ENCODE results near the gene C1orf105.

Gene C1orf105

DNA sequence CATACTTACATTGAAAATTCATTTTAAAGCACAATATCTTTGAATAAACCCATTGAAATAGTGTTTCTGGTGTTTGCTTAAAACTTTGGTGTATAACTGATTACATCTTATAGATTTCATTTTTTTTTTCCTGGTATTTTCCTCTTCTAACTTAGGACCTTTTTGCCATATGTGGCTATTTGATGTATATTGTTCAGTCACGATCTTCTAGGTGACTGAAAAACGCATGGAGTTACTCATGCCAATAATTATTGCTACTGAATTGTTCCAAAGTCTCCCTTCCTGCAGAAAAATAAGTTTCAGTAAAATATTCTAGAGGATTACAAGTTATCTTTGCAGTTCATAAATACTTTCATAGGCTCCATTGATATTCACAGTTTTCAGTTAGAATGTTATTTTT, 22.9 kb upstream of the C1orf105 start:
- DNase-seq = no peak

GRCh38 chr1:172398193-172398592, 22.3 kb upstream of the C1orf105 start:
- DNase-seq = no peak

DNA sequence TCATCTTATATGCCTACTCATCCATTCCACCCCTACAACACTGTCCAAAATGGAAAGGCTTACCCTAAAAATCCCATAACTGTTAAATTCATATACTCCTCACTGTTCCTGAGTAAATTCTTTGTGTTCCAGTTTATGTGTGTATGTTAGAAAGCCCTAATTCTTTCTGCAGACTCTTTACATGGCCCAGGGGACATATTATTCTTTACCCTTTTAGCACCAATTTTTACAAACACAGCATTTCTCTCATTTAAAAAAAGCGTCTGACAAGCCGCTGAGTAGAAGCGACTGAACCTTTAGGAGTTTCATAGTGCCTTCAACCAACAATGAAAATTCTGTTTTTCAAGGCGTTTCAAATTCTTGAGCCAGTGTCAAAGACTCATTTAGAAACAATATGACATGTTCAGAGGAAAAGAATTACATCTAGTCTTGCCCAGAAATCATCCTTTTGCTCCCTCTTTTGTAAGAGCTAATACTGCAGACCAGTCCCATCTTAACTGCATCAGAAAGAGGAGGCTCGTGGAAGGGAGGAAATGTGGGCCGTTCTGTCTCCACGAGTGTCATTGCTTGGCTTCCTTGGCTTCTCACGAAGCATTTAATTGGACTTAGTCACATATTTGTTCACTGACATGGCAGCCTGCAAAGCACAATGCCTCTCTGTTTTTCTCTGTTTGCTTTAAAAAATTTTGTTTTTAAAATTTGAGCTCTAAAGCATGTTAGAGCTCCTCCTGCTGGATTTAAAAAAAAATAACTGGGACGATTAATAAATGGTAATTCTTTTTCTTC, 21.3 kb upstream of the C1orf105 start:
- no peak for DNase-seq

DNA sequence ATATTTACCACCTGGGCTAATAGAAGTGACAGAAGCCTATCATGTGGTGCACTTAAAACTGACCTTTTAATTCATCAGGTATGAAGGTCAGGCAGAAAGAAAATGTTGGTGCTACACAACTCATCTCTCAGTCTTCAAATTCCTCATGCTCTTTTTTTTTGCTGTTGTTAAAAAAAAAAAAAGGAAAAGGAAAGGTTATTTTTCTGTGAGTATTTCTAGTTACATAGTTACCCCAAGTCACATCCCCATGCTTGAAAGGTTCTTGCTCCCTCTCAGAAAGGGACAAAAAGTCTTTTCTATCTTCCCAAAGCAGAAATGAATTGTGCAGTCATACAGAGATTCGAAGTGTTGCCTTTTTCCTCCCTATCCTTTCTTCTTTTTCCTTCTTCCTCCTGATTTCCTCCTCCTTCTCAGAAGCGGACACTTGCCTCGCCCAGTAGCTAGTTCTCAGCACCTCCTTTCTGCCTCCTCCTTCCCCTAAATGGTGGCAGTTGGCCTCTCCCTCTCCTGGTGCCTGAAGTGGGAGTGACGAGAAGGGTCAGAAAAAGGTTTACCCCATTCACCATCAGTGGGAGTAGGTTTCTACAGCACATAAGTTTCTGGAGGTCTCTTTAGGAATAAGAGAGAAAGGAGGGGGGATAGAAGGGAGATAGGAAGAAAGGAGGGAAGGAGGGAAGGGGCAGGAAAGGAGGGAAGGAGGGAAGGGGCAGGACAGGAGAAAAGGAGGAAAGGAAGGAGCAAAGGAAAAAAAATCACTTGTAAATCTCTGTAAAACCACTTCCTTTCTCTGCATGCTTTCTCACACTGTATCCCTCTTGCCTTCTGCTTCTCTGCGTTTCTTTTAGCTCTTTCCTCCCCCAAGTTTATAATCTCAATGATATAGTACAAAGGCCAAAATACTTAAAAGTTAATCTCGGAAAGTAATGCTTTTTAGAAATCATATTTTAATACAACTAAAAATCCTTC, 20.4 kb upstream of the C1orf105 start:
- no peak for DNase-seq

DNA sequence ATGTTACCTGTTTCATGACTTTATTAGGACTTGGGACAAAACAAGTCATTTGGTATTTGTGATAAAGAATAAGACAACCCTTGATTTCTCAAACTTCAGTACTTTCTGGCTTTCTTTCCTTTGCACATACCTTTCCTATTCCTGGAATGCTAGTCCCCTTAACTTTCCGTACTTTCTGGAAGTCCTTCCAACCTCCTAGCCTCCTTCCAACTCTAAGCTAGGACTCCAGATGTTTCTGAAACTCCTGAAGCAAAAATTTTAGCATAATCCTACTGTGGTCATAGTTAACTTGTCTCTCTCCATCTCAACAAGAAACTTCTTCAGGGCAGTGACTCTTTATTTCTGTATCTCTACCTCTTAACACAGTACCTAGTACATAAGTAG, 19.8 kb upstream of the C1orf105 start:
- DNase-seq = no peak

- DNase-seq = no peak
Observed at GRCh38 chr1:172401477-172401876, 19.0 kb upstream of the C1orf105 start.

DNA sequence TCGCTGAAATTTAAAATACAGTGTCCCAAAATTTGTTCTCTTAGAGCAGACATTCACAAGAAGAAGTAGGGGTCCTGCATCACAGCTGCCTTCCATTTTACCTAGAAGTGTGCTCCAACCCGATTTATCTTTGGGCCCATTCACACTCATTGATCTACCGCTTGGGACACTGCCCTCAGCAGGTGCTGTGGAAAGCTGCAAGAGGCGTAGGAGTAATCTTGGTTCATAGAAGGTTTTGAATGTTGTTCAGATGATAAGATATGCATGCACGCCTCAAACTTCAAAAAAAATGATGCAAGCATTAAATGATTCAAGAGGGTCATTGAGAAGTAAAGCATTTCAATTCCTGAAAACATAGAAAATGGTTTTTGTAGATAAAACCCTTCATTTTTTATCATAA, 18.6 kb upstream of the C1orf105 start:
- no peak for DNase-seq

- no peak for DNase-seq
Observed at GRCh38 chr1:172402878-172403569, 17.5 kb upstream of the C1orf105 start.

- DNase-seq = no peak
Observed at GRCh38 chr1:172404121-172404520, 16.4 kb upstream of the C1orf105 start.

- DNase-seq = no peak
Observed at GRCh38 chr1:172405912-172406311, 14.6 kb upstream of the C1orf105 start.

GRCh38 chr1:172406968-172407367, 13.5 kb upstream of the C1orf105 start:
- DNase-seq = no peak

DNA sequence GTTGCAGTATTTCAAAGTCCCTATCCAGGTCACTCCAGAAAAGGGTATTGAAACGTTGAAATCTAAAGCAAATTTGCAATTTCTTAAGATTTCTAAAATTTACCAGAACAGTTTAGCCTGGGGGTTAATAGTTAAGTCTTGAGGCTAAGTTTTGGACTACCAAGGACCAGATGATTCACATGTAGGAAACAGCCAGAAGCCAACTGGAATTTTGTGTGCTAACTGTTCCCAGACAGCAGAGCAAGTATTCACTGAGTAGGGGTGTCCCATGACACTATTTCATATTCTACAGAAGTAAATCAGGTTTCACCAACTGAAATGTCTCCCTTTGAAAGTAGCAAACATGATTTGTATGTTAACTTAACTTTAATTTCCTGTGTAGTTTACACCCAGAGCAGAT, 11.5 kb upstream of the C1orf105 start:
- no peak for DNase-seq

GRCh38 chr1:172410027-172410426, 10.5 kb upstream of the C1orf105 start:
- DNase-seq = no peak

DNA sequence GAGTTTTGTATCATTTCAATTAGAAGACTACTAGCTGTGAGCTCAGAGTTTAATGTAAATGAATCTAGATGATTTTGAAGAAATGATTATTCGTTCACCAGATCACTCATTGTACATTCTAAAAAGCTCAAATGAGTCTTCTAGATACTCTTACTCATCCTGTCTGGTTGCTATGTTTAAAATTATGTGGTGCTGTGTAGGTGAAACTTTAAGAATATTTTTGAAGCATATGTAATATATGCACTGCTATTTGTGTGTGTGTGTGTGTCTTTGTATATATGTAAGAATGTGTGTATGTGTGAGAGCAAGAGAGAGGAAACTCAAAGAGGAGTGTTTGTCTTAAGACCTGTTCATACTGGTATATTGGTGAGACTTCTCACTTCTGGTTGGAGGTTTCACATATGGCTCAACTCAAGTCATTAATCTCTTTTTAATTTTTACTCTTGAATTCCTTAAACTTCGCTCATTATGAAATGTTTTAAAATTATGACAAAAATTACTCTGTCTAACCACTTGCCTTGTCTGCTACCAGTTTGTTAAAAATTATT, 8.6 kb upstream of the C1orf105 start:
- DNase-seq = no peak

GRCh38 chr1:172414331-172414730, 6.2 kb upstream of the C1orf105 start:
- DNase-seq = no peak

DNA sequence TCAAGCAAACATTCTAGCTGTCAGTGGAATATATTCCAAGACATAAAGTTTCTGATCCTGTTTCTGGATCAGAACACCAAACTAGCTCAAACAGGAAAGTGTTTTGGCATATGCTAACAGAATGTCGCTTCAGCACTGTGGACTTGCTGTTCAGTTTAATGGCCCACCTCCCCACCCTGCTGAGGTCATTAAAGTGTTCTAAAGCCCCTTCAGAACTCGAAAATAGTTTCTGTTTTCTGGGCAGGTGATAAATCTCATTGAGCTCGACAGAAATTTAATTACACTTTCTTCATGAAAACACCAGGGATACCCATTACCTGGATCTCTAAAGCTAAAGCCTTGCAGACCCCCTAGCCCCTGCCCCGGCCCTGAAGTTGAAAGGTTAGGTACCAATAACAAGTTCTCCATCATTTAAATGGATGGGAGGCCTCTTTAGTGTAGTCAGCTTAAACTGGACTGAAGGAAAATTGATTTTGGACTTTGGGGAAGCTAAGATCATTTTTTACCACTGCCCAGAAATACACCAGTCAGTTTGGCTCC, 3.9 kb upstream of the C1orf105 start:
- DNase-seq = no peak

- no peak for DNase-seq
Observed at GRCh38 chr1:172417557-172417956, 2.9 kb upstream of the C1orf105 start.

DNA sequence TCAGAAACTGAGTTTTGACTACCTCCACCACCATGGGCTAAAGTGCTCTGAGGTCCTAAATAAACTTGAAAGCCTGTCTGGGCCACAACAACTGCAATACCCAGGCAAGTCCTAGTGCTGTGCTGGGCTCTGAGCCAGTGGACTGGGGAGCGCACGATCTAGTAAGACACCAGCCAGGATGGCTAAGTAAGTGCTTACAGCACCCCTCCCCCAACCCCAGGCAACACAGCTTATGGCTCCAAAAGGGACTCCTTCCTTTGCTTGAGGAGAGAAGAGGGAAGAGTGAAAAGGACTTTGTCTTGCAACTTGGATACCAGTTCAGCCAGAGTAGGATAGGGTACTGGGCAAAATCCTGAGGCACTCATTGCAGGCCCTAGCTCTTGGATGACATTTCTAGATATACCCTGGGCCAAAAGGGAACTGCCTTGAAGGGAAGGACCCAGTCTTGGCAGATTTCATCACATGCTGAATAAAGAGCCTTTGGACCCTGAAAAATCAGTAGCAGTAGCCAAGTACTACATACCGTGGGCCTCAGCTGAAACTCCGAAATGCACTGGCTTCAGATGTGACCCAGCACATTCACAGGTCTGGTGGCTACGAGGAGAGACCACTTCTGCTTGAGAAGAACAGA, 1.6 kb downstream of the C1orf105 start:
- DNase-seq = no peak

GRCh38 chr1:172423336-172423735, 2.9 kb downstream of the C1orf105 start:
- DNase-seq = no peak

- DNase-seq = no peak
Observed at GRCh38 chr1:172425339-172425738, 4.9 kb downstream of the C1orf105 start.

DNA sequence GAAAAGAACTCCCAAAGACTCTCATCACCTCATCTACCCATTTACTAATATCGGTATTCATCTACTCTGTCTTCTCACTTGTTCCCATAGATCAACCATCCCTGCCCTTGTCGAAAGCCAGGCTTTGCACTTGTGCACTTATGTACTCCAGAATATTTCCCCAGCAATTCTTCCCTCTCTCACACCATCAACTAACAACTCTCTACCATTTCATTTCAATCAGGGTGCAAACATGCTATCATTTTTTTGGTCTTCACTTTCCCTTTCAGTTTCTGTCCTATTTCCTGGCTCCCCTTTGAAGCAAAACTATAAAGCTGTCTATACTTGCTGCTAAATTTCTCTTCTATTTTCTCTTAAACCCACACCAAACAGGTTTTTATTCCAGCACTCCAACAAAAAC, 6.7 kb downstream of the C1orf105 start:
- no peak for DNase-seq
